Measurements from ENCODE around the gene PHAX.

The PHAX gene

GRCh38 chr5:126673477-126673876 lies 72.7 kb downstream of the PHAX start:
- FAIRE-seq = no peak
- no peak for DNase-seq (ENCODE audit: insufficient read length)
- no peak for TF ChIP-seq TAF1 (IDR thresholded peaks at IDR 0.05; ENCODE audit: borderline replicate concordance, low read depth, low read length)
- no peak for TF ChIP-seq POLR2A (IDR thresholded peaks at IDR 0.05; ENCODE audit: low read depth, low read length)
- TF ChIP-seq POLR2AphosphoS5 (IDR thresholded peaks at IDR 0.05; ENCODE audit: low read depth, low read length) = no peak

- TF ChIP-seq POLR2AphosphoS5 (IDR thresholded peaks at IDR 0.05; ENCODE audit: low read depth, low read length) (no peak), TAF1 (IDR thresholded peaks at IDR 0.05; ENCODE audit: borderline replicate concordance, low read depth, low read length) (no peak), POLR2A (IDR thresholded peaks at IDR 0.05; ENCODE audit: low read depth, low read length) (no peak)
- FAIRE-seq = no peak
- DNase-seq (ENCODE audit: insufficient read length) = no peak
These were observed 73.4 kb downstream of the PHAX start for GRCh38 chr5:126674145-126674544.

- TF ChIP-seq POLR2A (IDR thresholded peaks at IDR 0.05; ENCODE audit: low read depth, low read length) (no peak), TAF1 (IDR thresholded peaks at IDR 0.05; ENCODE audit: borderline replicate concordance, low read depth, low read length) (no peak), POLR2AphosphoS5 (IDR thresholded peaks at IDR 0.05; ENCODE audit: low read depth, low read length) (no peak)
- no peak for FAIRE-seq
These were observed 74.6 kb downstream of the PHAX start for GRCh38 chr5:126675338-126675737.

DNA sequence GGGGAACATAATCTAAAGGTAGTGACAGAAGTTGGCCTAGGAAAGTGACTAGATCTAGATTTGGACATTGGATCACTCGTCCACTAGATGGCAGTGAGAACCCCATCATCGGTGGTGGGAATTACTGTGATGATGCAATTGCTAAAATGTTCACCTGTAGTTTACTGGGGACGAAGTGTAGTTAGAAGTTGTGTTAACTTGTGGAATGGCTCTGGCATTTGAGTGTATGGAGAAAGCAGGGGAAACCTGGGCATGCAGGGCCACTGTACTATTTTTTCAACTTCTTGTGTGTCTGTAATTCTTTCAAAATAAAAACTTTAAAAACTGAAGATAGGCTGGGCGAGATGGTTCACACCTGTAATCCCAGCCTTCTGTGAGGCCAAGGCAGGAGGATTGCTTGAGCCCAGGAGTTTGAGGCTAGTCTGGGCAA lies 75.5 kb downstream of the PHAX start:
- DNase-seq (ENCODE audit: insufficient read length) (peak; percentile 44), FAIRE-seq (peak; percentile 44)
- TF ChIP-seq TAF1 (IDR thresholded peaks at IDR 0.05; ENCODE audit: borderline replicate concordance, low read depth, low read length) = no peak
- no peak for TF ChIP-seq POLR2AphosphoS5 (IDR thresholded peaks at IDR 0.05; ENCODE audit: low read depth, low read length)
- no peak for TF ChIP-seq POLR2A (IDR thresholded peaks at IDR 0.05; ENCODE audit: low read depth, low read length)

More at GRCh38 chr5:126675338-126675737, 74.6 kb downstream of the PHAX start:
- DNase-seq (ENCODE audit: insufficient read length) = no peak

Measured in GM12892 (cell line).